HCEC 1CT (cell line): ENCODE measurements around the gene OR10V1.
A peak's percentile ranks its signal among the peaks of the same experiment; 100 is the strongest.

Experiments used
- DNase-seq: peaks from one replicate; pipeline ENCODE4 v3.0.0-alpha.2; 2017

The OR10V1 gene

GRCh38 chr11:59667812-59668187, 45.8 kb downstream of the OR10V1 start:
- DNase-seq, result no peak

- DNase-seq, result peak; percentile 26
Measured at GRCh38 chr11:59666969-59667368, 46.7 kb downstream of the OR10V1 start.
